OCI-LY3 (cell line): Measurements from ENCODE around the gene GNGT2.

Experiments used
- H2AFZ ChIP-seq: fragments of 200-600, 300-600 bp; shearing (Covaris generic); 2 replicates; pipeline ENCODE4 v1.6.0; 2014; ENCODE audit warnings: antibody characterized with exemption, low read depth, low read length
- H3K27ac ChIP-seq: fragments of 200-600, 300-600 bp; sonication (generic); 2 replicates; pipeline ENCODE4 v1.5.1; 2014; ENCODE audit warnings: mild to moderate bottlenecking, low read length, moderate library complexity, mixed read lengths
- H3K27me3 ChIP-seq: fragments of 200-600, 300-600 bp; sonication (generic); 2 replicates; pipeline ENCODE4 v1.6.1; 2014; ENCODE audit warnings: low read depth, low read length, mixed read lengths
- H3K36me3 ChIP-seq: fragments of 200-600, 300-600 bp; sonication (generic); replicated peaks from 2 replicates; pipeline ENCODE3; 2014; ENCODE audit warnings: low read depth, low read length, mixed read lengths
- H3K4me1 ChIP-seq: fragments of 300-600, 200-600 bp; sonication (generic); 2 replicates; pipeline ENCODE4 v1.6.1; 2014; ENCODE audit warnings: low read length, mixed read lengths
- H3K4me2 ChIP-seq: fragments of 200-600, 300-600 bp; sonication (generic); 2 replicates; pipeline ENCODE4 v1.6.1; 2014; ENCODE audit warnings: low read length, mixed read lengths
- H3K4me3 ChIP-seq: fragments of 300-600, 200-600 bp; sonication (generic); 2 replicates; pipeline ENCODE4 v1.5.1; 2014; ENCODE audit warnings: antibody characterized with exemption, mild to moderate bottlenecking, low read length, moderate library complexity
- H3K79me2 ChIP-seq: fragments of 300-600, 200-600 bp; shearing (Covaris generic); 2 replicates; pipeline ENCODE4 v1.6.1; 2014; ENCODE audit warnings: mild to moderate bottlenecking, low read length, mixed read lengths
- H3K9ac ChIP-seq: fragments of 300-600, 200-600 bp; shearing (Covaris generic); 2 replicates; pipeline ENCODE4 v1.6.0; 2014; ENCODE audit warnings: mild to moderate bottlenecking, low read length, moderate library complexity
- H3K9me3 ChIP-seq: fragments of 200-600, 300-600 bp; shearing (Covaris generic); 2 replicates; pipeline ENCODE4 v1.6.1; 2014; ENCODE audit warnings: low read length, mixed read lengths; ENCODE audit not compliant: insufficient read depth
- H4K20me1 ChIP-seq: fragments of 200-600, 300-600 bp; sonication (generic); 2 replicates; pipeline ENCODE4 v1.6.1; 2016; ENCODE audit warnings: low read length, mixed read lengths; ENCODE audit not compliant: insufficient read depth
- EZH2phosphoT487 ChIP-seq: fragments of 200-600 bp; shearing (Covaris generic); IDR thresholded peaks from 2 replicates; pipeline ENCODE4 v1.6.1; 2018; ENCODE audit warnings: antibody characterized with exemption, mixed run types, low read depth
- TF ChIP-seq, protein P1 (sequence below): fragments of 200-600, 300-600 bp; sonication (generic); IDR thresholded peaks from 2 replicates; pipeline ENCODE4 v1.5.1; 2014; ENCODE audit warnings: antibody characterized with exemption, low read length, low read depth

The GNGT2 gene

DNA sequence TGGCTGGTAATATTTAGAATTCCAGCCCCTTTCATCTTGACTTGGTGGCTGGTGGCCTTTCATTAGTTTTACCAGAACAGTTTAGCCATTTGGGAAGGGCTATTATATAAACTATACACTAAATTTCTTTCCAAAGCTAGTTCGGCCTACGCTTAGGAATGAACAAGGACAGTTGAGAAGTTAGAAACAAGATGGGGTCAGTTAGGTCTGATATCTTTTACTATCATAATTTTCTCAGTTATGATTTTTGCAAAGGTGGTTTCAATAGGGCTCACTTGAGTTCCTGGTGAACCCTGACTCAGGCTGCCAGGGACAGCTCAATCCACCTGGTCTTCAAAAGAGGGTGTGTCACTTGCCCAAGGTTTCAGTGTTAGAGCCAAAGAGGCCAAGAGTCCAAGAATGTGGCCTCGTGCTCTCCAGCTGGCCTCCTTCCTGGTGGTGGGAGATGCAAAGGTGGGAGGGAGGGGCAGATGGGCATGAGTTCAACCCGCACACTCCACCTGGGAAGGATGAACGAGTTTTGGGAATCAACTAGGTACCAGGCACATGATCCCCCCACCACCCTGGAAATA, 24.2 kb upstream of the GNGT2 start:
- Histone ChIP-seq H3K79me2 (no peaks in the 10 kb centered on the region), H2AFZ (no peak overlapping the region), H3K9me3 (no peaks in the 10 kb centered on the region), H3K4me1 (peaks cover 4% of the 10 kb centered on the region; the same call in 1 of the 2 replicates), H3K9ac (no peak overlapping the region), H3K27me3 (peaks cover 7% of the 10 kb centered on the region), H3K36me3 (no peaks in the 10 kb centered on the region), H3K27ac (no peak overlapping the region), H3K4me2 (no peak overlapping the region), H4K20me1 (no peaks in the 10 kb centered on the region), H3K4me3 (no peak overlapping the region)
- TF ChIP-seq, protein P1, sequence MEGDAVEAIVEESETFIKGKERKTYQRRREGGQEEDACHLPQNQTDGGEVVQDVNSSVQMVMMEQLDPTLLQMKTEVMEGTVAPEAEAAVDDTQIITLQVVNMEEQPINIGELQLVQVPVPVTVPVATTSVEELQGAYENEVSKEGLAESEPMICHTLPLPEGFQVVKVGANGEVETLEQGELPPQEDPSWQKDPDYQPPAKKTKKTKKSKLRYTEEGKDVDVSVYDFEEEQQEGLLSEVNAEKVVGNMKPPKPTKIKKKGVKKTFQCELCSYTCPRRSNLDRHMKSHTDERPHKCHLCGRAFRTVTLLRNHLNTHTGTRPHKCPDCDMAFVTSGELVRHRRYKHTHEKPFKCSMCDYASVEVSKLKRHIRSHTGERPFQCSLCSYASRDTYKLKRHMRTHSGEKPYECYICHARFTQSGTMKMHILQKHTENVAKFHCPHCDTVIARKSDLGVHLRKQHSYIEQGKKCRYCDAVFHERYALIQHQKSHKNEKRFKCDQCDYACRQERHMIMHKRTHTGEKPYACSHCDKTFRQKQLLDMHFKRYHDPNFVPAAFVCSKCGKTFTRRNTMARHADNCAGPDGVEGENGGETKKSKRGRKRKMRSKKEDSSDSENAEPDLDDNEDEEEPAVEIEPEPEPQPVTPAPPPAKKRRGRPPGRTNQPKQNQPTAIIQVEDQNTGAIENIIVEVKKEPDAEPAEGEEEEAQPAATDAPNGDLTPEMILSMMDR = no peak
- no peak for TF ChIP-seq EZH2phosphoT487

DNA sequence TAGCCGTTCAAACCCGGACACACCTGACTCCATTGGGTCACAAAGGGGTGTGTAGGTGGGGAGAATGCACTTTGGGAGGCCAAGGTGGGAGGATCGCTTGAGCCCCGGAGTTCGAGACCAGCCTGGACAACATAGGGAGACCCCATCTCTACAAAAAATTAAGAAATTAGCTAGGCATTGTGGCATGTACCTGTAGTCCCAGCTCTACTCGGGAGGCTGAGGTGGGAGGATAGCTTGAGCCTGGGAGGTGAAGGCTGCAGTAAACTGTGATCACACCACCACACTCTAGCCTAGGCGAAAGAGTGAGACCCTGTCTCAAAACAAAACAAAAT, 21.2 kb upstream of the GNGT2 start:
- peak overlapping the region; percentile 87 for H3K4me3 ChIP-seq
- H4K20me1 ChIP-seq = no peaks in the 10 kb centered on the region
- H3K36me3 ChIP-seq = no peaks in the 10 kb centered on the region
- H3K27ac ChIP-seq = no peak overlapping the region
- no peak overlapping the region for H2AFZ ChIP-seq
- H3K79me2 ChIP-seq = no peaks in the 10 kb centered on the region
- no peaks in the 10 kb centered on the region for H3K9me3 ChIP-seq
- H3K9ac ChIP-seq = no peak overlapping the region
- peaks cover 7% of the 10 kb centered on the region for H3K27me3 ChIP-seq
- H3K4me1 ChIP-seq = peaks cover 8% of the 10 kb centered on the region; the same call in 1 of the 2 replicates
- H3K4me2 ChIP-seq = peak overlapping the region; percentile 86
- no peak for TF ChIP-seq EZH2phosphoT487

DNA sequence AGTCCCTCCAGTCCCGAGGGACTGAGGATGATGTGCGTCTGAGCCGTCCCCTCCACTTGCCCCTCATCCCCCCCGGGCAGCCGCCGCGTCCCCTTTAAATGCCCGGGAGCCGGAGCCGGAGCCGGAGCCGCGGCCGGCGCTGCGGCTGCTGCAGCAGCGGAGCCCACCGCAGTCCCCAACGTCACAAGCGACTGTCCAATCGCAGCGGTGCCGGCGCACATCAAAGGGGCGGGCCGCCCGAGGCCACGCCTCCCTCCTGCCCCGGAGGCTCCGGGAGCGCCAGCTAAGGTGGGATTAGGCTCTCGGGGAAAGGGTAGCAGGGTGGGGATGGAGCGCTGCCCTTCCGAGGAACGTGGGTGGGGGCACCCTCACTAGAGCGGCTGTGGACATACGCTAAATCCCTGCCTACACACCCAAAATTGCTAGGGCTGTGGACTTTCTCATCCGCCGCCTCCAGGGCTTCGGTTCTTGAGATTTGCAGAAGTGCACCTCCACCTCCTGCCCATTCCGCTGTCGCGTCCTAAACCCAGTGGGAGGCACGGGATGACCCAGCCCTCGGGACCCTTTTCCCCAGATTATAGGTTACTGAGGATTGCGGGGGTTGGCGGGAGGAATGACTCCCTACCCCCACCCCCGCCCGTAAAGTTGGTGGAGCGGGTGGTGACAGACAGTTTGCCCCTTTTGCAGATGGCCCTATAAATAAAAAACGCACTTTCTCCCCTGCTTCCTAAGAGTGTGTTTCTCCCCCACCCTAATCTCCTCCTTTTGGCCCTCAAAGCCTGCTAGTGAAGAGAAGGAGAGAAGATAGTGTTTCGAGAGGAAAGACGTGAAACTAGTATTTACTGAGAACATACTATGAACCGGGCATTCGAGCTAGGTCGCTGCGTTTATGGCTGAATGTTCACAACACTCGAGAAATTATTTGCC, 20.5 kb upstream of the GNGT2 start, which contains the start of gene PHOSPHO1:
Gene PHOSPHO1 (minus strand): TSS at position 152 of the 927 bp plus-strand sequence. CDS start 4,096 bp downstream, outside the sequence.
- H3K79me2 ChIP-seq = no peaks in the 10 kb centered on the region
- H3K4me3 ChIP-seq = peak within 1 kb of the TSS; percentile 87
- H3K4me2 ChIP-seq = peak within 1 kb of the TSS; percentile 86
- no peaks in the 10 kb centered on the region for H3K9me3 ChIP-seq
- no peaks in the 10 kb centered on the region for H4K20me1 ChIP-seq
- no peaks in the 10 kb centered on the region for H3K36me3 ChIP-seq
- TF ChIP-seq, protein P1 = no peak
- no peak for TF ChIP-seq EZH2phosphoT487
- H3K27ac ChIP-seq = no peak within 1 kb of the TSS
- H2AFZ ChIP-seq = peak within 1 kb of the TSS; percentile 43
- peak within 1 kb of the TSS; percentile 38 for H3K9ac ChIP-seq
- peaks cover 4% of the 10 kb centered on the region for H3K27me3 ChIP-seq
- H3K4me1 ChIP-seq = peaks cover 8% of the 10 kb centered on the region; the same call in 1 of the 2 replicates

DNA sequence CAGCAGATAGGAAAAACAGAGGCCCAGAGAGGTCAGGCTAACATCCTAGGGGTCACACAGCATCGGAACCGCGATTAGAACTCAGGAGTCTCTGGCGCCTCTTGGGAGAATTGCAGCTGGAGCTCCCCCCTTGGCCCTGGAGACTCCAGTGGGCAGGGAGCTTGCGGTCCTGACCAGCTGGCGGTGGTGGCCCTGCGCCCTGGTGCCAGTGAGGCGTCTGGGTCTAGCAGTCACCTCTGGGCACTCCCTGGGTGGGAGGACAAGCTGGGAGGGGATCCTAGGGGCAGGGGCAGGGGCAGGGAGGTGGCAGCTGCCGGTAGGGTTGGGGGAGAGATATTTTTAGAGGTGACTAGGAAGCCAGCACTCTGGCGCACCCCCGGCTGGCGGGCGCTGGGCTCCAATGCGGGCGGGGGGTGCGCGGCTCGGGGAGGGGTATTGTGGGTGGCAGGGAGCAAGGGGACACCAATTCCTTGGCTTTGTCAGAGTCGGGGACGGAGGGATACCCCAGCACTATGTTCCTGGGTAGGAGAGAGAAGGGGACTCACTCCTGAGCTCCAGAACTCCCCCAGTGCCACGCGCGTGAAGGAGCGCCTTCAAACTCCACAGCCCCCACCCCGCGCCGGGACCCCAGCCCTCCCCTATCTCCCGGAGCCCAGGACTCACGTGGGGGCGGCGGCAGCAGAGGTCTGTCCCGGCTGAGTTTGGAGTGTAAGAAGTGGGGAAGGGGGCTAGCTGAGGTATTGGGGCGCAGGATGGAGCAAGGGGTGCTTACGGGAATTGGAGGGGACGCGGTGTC, 19.6 kb upstream of the GNGT2 start:
- H3K79me2 ChIP-seq = no peaks in the 10 kb centered on the region
- no peaks in the 10 kb centered on the region for H4K20me1 ChIP-seq
- no peak overlapping the region for H3K27ac ChIP-seq
- H3K4me3 ChIP-seq = peak overlapping the region; percentile 87
- no peaks in the 10 kb centered on the region for H3K36me3 ChIP-seq
- peak overlapping the region; percentile 86 for H3K4me2 ChIP-seq
- H3K27me3 ChIP-seq = peaks cover 4% of the 10 kb centered on the region
- no peaks in the 10 kb centered on the region for H3K9me3 ChIP-seq
- H2AFZ ChIP-seq = no peak overlapping the region
- H3K4me1 ChIP-seq = peaks cover 8% of the 10 kb centered on the region; the same call in 1 of the 2 replicates
- TF ChIP-seq EZH2phosphoT487 = no peak
- TF ChIP-seq, protein P1 = no peak
- peak overlapping the region; percentile 28; the same call in 1 of the 2 replicates for H3K9ac ChIP-seq
